ENCODE results near the gene SEMA7A.

GRCh38 chr15:74443100-74443909 is 9.5 kb upstream of the SEMA7A start:
- TF ChIP-seq, protein P1, sequence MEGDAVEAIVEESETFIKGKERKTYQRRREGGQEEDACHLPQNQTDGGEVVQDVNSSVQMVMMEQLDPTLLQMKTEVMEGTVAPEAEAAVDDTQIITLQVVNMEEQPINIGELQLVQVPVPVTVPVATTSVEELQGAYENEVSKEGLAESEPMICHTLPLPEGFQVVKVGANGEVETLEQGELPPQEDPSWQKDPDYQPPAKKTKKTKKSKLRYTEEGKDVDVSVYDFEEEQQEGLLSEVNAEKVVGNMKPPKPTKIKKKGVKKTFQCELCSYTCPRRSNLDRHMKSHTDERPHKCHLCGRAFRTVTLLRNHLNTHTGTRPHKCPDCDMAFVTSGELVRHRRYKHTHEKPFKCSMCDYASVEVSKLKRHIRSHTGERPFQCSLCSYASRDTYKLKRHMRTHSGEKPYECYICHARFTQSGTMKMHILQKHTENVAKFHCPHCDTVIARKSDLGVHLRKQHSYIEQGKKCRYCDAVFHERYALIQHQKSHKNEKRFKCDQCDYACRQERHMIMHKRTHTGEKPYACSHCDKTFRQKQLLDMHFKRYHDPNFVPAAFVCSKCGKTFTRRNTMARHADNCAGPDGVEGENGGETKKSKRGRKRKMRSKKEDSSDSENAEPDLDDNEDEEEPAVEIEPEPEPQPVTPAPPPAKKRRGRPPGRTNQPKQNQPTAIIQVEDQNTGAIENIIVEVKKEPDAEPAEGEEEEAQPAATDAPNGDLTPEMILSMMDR (IDR thresholded peaks at IDR 0.05) = no peak
- no peak for TF ChIP-seq POLR2A (IDR thresholded peaks at IDR 0.05)
